Epithelial cell of proximal tubule (primary cell): Measurements from ENCODE around the gene RAD51B. TPM values are rescaled to one million over a fixed set of nuclear protein-coding genes. Genes with fewer than 3 reads are reported as not detected.

Experiments
- DNase-seq: peaks from one replicate; pipeline ENCODE4 v3.0.0-alpha.2; 2011; ENCODE audit warnings: low read depth
- H3K4me3 ChIP-seq: 2 replicates; pipeline ENCODE4 v1.5.1; 2011; ENCODE audit warnings: low read depth, mild to moderate bottlenecking, low read length
- CTCF ChIP-seq: conservative IDR thresholded peaks from 2 replicates; pipeline ENCODE4 v1.5.1; 2012; ENCODE audit warnings: low read depth, mild to moderate bottlenecking, low read length
- total RNA-seq: library from RNA; depleted of rRNA; stranded (reverse); fragments of >200 nt; gene quantifications from 2 replicates; pipeline ENCODE4 v1.2.3, GENCODE V29; 2015

The RAD51B gene
- total RNA-seq, 1 donor from 2014 or later, result 6.3 TPM

- peak; percentile 97 for DNase-seq
- no peak for TF ChIP-seq CTCF
Measured at GRCh38 chr14:68458840-68459469, 639.4 kb downstream of the RAD51B start.

GRCh38 chr14:68459480-68460136, 640.0 kb downstream of the RAD51B start:
- H3K4me3 ChIP-seq, result no peak overlapping the region
- TF ChIP-seq CTCF, result no peak
- DNase-seq, result peak; percentile 51

More at GRCh38 chr14:68458840-68459469, 639.4 kb downstream of the RAD51B start:
- peak overlapping the region; percentile 15 for H3K4me3 ChIP-seq

GRCh38 chr14:68460541-68460940, 641.0 kb downstream of the RAD51B start:
- DNase-seq, result no peak
- TF ChIP-seq CTCF, result no peak
- no peak overlapping the region for H3K4me3 ChIP-seq

GRCh38 chr14:68461086-68461485, 641.5 kb downstream of the RAD51B start:
- H3K4me3 ChIP-seq, result no peak overlapping the region
- no peak for DNase-seq
- no peak for TF ChIP-seq CTCF

- no peak overlapping the region for H3K4me3 ChIP-seq
- TF ChIP-seq CTCF, result peak; percentile 35
- no peak for DNase-seq
Measured at GRCh38 chr14:68462683-68463082, 643.1 kb downstream of the RAD51B start.

- no peak overlapping the region for H3K4me3 ChIP-seq
- DNase-seq, result no peak
- TF ChIP-seq CTCF, result no peak
Measured at GRCh38 chr14:68463299-68463698, 643.7 kb downstream of the RAD51B start.
